SK-N-SH (cell line): ENCODE data around the gene ATG2B. TPM values are rescaled to one million over a fixed set of nuclear protein-coding genes. Genes with fewer than 3 reads are reported as not detected.

Source experiments
- CTCF ChIA-PET: fragments of 300-600, 350-600 bp; formaldehyde crosslinking; extraction: SDS; loops from one replicate; lab custom pipeline; 2021; lab: Yijun Ruan, JAX
- POLR2A ChIA-PET: fragments of 350-600 bp; sonication (Branson Sonifier 250); formaldehyde crosslinking; extraction: SDS; loops from one replicate; lab custom pipeline; 2020; ENCODE audit warnings: antibody characterized with exemption, inconsistent platforms; lab: Yijun Ruan, JAX
- DNase-seq: peaks from one replicate; pipeline ENCODE4 v3.0.0; 2012
- H2AFZ ChIP-seq: fragments of 200-600 bp; sonication (generic); 2 replicates; pipeline ENCODE4 v1.8.1; 2016; ENCODE audit warnings: antibody characterized with exemption, mild to moderate bottlenecking, low read depth
- H3F3A ChIP-seq: fragments of 200-600 bp; sonication (generic); replicated peaks from 2 replicates; pipeline ENCODE3; 2016; ENCODE audit warnings: antibody characterized with exemption, mild to moderate bottlenecking; ENCODE audit not compliant: insufficient read depth
- H3K27ac ChIP-seq, 2 experiments: fragments of 200-500 bp in 1 of 2; fragments of 200-600 bp in 1 of 2; sonication (Bioruptor generic) in 1 of 2; sonication (generic), shearing (Covaris generic) in 1 of 2; 2 replicates each; pipeline versions ENCODE4 v1.5.1 to v1.6.1; 2014 to 2016; ENCODE audit warnings: low read depth in 2 of 2, inconsistent platforms in 1 of 2, low read length in 1 of 2, mild to moderate bottlenecking in 1 of 2, mixed read lengths in 1 of 2
- H3K27me3 ChIP-seq: fragments of 200-600 bp; sonication (generic), shearing (Covaris generic); 2 replicates; pipeline ENCODE4 v1.6.1; 2016; ENCODE audit warnings: mixed run types; ENCODE audit not compliant: insufficient read depth
- H3K36me3 ChIP-seq, 2 experiments: fragments of 200-500 bp in 1 of 2; fragments of 200-600 bp in 1 of 2; sonication (Bioruptor generic) in 1 of 2; sonication (generic) in 1 of 2; replicated peaks in 1 of 2; 2 replicates each; pipeline versions ENCODE3 to v1.5.1; 2014 to 2016; ENCODE audit warnings: low read length in 1 of 2, mild to moderate bottlenecking in 1 of 2; ENCODE audit not compliant: insufficient read depth in 2 of 2, control insufficient read depth in 1 of 2
- H3K4me1 ChIP-seq, 2 experiments: fragments of 200-500 bp in 1 of 2; fragments of 200-600 bp in 1 of 2; sonication (Bioruptor generic) in 1 of 2; sonication (generic), shearing (Covaris generic) in 1 of 2; 2 replicates each; pipeline versions ENCODE4 v1.5.1 to v1.6.1; 2014 to 2016; ENCODE audit warnings: low read depth in 1 of 2, low read length in 1 of 2, mixed run types in 1 of 2; ENCODE audit not compliant: insufficient read depth in 2 of 2, control insufficient read depth in 1 of 2
- H3K4me2 ChIP-seq: fragments of 200-600 bp; sonication (generic), shearing (Covaris generic); 2 replicates; pipeline ENCODE4 v1.6.1; 2017; ENCODE audit warnings: mixed run types
- H3K4me3 ChIP-seq, 2 experiments: fragments of 200-500 bp in 1 of 2; fragments of 200-600 bp in 1 of 2; sonication (Bioruptor generic) in 1 of 2; sonication (generic), shearing (Covaris generic) in 1 of 2; 2 replicates each; pipeline versions ENCODE4 v1.5.1 to v1.8.1; 2014 to 2016; ENCODE audit warnings: low read depth in 2 of 2, inconsistent platforms in 1 of 2, low read length in 1 of 2, mild to moderate bottlenecking in 1 of 2, mixed read lengths in 1 of 2, moderate library complexity in 1 of 2
- H3K79me2 ChIP-seq: fragments of 200-600 bp; sonication (generic); 2 replicates; pipeline ENCODE4 v1.8.1; 2017; ENCODE audit warnings: mild to moderate bottlenecking; ENCODE audit not compliant: insufficient read depth
- H3K9ac ChIP-seq: fragments of 200-600 bp; sonication (generic); 2 replicates; pipeline ENCODE4 v1.6.1; 2017; ENCODE audit warnings: mixed run types
- H3K9me2 ChIP-seq: fragments of 200-600 bp; sonication (generic); 2 replicates; pipeline ENCODE4 v1.6.1; 2017; ENCODE audit warnings: mixed run types
- H3K9me3 ChIP-seq: fragments of 200-600 bp; sonication (generic); 2 replicates; pipeline ENCODE4 v1.6.1; 2017; ENCODE audit warnings: mixed run types, mild to moderate bottlenecking, moderate library complexity
- H4K20me1 ChIP-seq: fragments of 200-600 bp; sonication (generic); 2 replicates; pipeline ENCODE4 v1.6.1; 2017; ENCODE audit warnings: mild to moderate bottlenecking, mixed run types; ENCODE audit not compliant: insufficient read depth
- CHD2 ChIP-seq: fragments of 150-350 bp; IDR thresholded peaks from 2 replicates; pipeline ENCODE4 v1.6.1; 2018; ENCODE audit warnings: low read length; ENCODE audit not compliant: partially characterized antibody
- ELF1 ChIP-seq: IDR thresholded peaks from 2 replicates; pipeline ENCODE4 v1.4.0; 2012
- EZH2phosphoT487 ChIP-seq: fragments of 200-600 bp; sonication (generic); IDR thresholded peaks from 2 replicates; pipeline ENCODE4 v1.6.1; 2017; ENCODE audit warnings: low read depth, mixed run types, mild to moderate bottlenecking, antibody characterized with exemption, moderate library complexity, borderline replicate concordance
- FOSL2 ChIP-seq: IDR thresholded peaks from 2 replicates; pipeline ENCODE4 v1.4.0; 2012; ENCODE audit warnings: low read depth, mild to moderate bottlenecking, moderate library complexity, borderline replicate concordance
- FOXJ3 ChIP-seq: sonication (generic); formaldehyde crosslinking; IDR thresholded peaks from 2 replicates; pipeline ENCODE4 v1.5.1; 2020; ENCODE audit warnings: mild to moderate bottlenecking, missing genetic modification reagents
- FOXM1 ChIP-seq: IDR thresholded peaks from 2 replicates; pipeline ENCODE4 v1.4.0; 2012; ENCODE audit warnings: low read depth, mild to moderate bottlenecking
- GABPA ChIP-seq: IDR thresholded peaks from 2 replicates; pipeline ENCODE4 v1.4.0; 2012; ENCODE audit warnings: low read depth, mild to moderate bottlenecking
- JUND ChIP-seq: IDR thresholded peaks from 2 replicates; pipeline ENCODE4 v1.4.0; 2012
- MEF2A ChIP-seq: IDR thresholded peaks from 2 replicates; pipeline ENCODE4 v1.4.0; 2012; ENCODE audit warnings: low read depth, borderline replicate concordance
- MXI1 ChIP-seq: IDR thresholded peaks from 2 replicates; pipeline ENCODE4 v1.6.1; 2012; ENCODE audit warnings: mild to moderate bottlenecking, low read depth, low read length, improper control_type of control experiment
- RAD21 ChIP-seq: IDR thresholded peaks from 2 replicates; pipeline ENCODE4 v1.6.1; 2012; ENCODE audit warnings: mild to moderate bottlenecking, low read length
- SIN3A ChIP-seq: IDR thresholded peaks from 2 replicates; pipeline ENCODE4 v1.6.1; 2012; ENCODE audit warnings: low read depth, mild to moderate bottlenecking, low read length, moderate library complexity, borderline replicate concordance
- TAF1 ChIP-seq: IDR thresholded peaks from 2 replicates; pipeline ENCODE4 v1.6.1; 2012; ENCODE audit warnings: low read depth, mild to moderate bottlenecking, low read length, moderate library complexity, borderline replicate concordance
- TEAD4 ChIP-seq: IDR thresholded peaks from 2 replicates; pipeline ENCODE4 v1.4.0; 2012; ENCODE audit warnings: mild to moderate bottlenecking, borderline replicate concordance; ENCODE audit not compliant: insufficient read depth
- WGBS: methylation state at CpG from one replicate; pipeline ENCODE4 v1.1.6; 2017; ENCODE audit warnings: low lambda C conversion rate; 5-methylcytosine and 5-hydroxymethylcytosine counted together
- polyA plus RNA-seq, 3 experiments: library from polyadenylated mRNA; depleted of rRNA; stranded (reverse); fragments of >200 nt; gene quantifications; 2 replicates each; pipeline ENCODE4 v1.2.3, GENCODE V29; 2012
- TF ChIP-seq, protein P1 (sequence below): fragments of 200-600 bp; sonication (generic); IDR thresholded peaks from 2 replicates; pipeline ENCODE4 v1.6.1; 2017; ENCODE audit warnings: antibody characterized with exemption, mild to moderate bottlenecking, moderate library complexity
- TF ChIP-seq, protein P2 (sequence below): IDR thresholded peaks from 2 replicates; pipeline ENCODE4 v1.4.0; 2012; ENCODE audit warnings: low read depth, borderline replicate concordance
- TF ChIP-seq, protein P3 (sequence below): IDR thresholded peaks from 2 replicates; pipeline ENCODE4 v1.4.0; 2012; ENCODE audit warnings: low read depth
- TF ChIP-seq, protein P4 (sequence below): fragments of 150-350 bp; IDR thresholded peaks from 2 replicates; pipeline ENCODE4 v1.6.1; 2017; ENCODE audit warnings: antibody characterized with exemption, low read length, low read depth, borderline replicate concordance
- TF ChIP-seq, protein P5 (sequence below): IDR thresholded peaks from 2 replicates; pipeline ENCODE4; 2012
- TF ChIP-seq, protein P6 (sequence below): fragments of 150-350 bp; IDR thresholded peaks from 2 replicates; pipeline ENCODE4 v1.6.1; 2016; ENCODE audit warnings: mild to moderate bottlenecking, low read depth, low read length

ATG2B gene
- polyA plus RNA-seq, 1 of the 3 experiments (the other 2 are of a cell fraction): 5.8 TPM

DNA sequence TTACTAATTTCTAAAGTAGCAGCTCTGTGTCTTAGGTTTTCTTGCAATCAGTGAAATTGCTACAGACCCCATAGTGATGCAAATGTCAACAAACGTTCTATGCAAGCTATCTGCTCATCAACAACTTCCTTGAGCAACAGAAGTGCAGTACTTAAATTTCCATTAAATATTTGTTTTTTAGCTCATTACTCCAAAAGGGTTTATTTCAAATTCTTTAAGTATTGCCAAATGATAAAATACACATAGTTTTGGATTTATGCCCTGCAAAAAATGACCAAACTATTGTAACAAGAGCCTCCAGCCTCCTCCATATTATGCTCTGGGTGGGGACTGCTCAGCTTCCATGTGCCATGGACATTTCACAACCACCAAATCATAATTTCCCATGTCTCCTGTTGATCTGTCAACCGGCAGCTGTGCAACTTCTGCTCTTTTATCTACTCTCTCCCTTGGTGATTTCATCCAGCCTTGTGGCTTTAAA is 102.8 kb downstream of the ATG2B start:
- Histone ChIP-seq H3K36me3 (peaks cover 0 to 41% of the 10 kb centered on the region in 2 experiments), H3K79me2 (peaks cover 72% of the 10 kb centered on the region), H4K20me1 (no peaks in the 10 kb centered on the region), H3K9me2 (no peaks in the 10 kb centered on the region), H3F3A (peaks cover 19% of the 10 kb centered on the region), H3K27me3 (no peaks in the 10 kb centered on the region), H3K4me2 (no peak overlapping the region), H3K4me3 (no peak overlapping the region), H3K9me3 (peaks cover 10% of the 10 kb centered on the region; the same call in 1 of the 2 replicates), H3K9ac (no peak overlapping the region), H3K27ac (no peak overlapping the region), H3K4me1 (peaks cover 5 to 9% of the 10 kb centered on the region in 2 experiments), H2AFZ (no peak overlapping the region)
- 43% methylated on average over 2 of the region's 2 CpGs for WGBS
- no peak for DNase-seq
- ChIA-PET CTCF (interaction anchor here (3.0 to 3.3 kb wide), 2 partner anchors 13 to 160 kb away, joined by 21 to 27 read pairs; no protein-coding TSS in a partner anchor), POLR2A (no interaction called here)
- TF ChIP-seq FOXJ3 (CRISPR knock-in tag) (no peak), SIN3A (no peak), MXI1 (no peak), MEF2A (no peak), ELF1 (no peak), RAD21 (no peak), EZH2phosphoT487 (no peak)
- TF ChIP-seq, protein P1, sequence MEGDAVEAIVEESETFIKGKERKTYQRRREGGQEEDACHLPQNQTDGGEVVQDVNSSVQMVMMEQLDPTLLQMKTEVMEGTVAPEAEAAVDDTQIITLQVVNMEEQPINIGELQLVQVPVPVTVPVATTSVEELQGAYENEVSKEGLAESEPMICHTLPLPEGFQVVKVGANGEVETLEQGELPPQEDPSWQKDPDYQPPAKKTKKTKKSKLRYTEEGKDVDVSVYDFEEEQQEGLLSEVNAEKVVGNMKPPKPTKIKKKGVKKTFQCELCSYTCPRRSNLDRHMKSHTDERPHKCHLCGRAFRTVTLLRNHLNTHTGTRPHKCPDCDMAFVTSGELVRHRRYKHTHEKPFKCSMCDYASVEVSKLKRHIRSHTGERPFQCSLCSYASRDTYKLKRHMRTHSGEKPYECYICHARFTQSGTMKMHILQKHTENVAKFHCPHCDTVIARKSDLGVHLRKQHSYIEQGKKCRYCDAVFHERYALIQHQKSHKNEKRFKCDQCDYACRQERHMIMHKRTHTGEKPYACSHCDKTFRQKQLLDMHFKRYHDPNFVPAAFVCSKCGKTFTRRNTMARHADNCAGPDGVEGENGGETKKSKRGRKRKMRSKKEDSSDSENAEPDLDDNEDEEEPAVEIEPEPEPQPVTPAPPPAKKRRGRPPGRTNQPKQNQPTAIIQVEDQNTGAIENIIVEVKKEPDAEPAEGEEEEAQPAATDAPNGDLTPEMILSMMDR: no peak

DNA sequence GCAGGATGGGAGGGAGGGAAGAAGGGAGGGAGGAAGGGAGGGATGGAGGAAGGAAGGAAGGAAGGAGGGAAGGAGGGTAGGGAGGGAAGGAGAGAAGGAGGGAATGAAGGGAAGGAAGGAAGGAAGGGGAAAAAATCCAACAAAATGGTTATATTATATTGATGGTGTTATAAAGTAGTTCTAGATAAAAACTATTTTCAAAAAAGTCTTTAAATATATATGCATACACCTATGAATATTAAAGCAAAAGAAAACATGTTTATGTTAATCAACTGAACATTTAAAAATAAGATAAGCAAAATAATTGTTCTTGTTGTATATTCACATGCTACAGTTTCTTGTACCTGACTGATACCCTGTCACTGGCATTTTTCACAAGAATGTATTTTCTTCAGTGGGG is 105.2 kb downstream of the ATG2B start:
- no peaks in the 10 kb centered on the region for H3K27me3 ChIP-seq
- H3K4me1 ChIP-seq: peaks cover 8 to 20% of the 10 kb centered on the region in 2 experiments
- no peaks in the 10 kb centered on the region for H4K20me1 ChIP-seq
- H3K9ac ChIP-seq: no peak overlapping the region
- peaks cover 0 to 19% of the 10 kb centered on the region in 2 experiments for H3K36me3 ChIP-seq
- DNase-seq: no peak
- peaks cover 59% of the 10 kb centered on the region for H3K79me2 ChIP-seq
- H3K9me3 ChIP-seq: peaks cover 10% of the 10 kb centered on the region; the same call in 1 of the 2 replicates
- no peaks in the 10 kb centered on the region for H3K9me2 ChIP-seq
- POLR2A ChIA-PET: no interaction called here
- no peak overlapping the region for H3K27ac ChIP-seq
- no peak overlapping the region for H3K4me2 ChIP-seq
- H3F3A ChIP-seq: peaks cover 31% of the 10 kb centered on the region
- no peak overlapping the region for H2AFZ ChIP-seq
- CTCF ChIA-PET: interaction anchor here (0.6 to 1.4 kb wide), 2 partner anchors 26 to 53 kb away, joined by 3 read pairs; no protein-coding TSS in a partner anchor
- no peak overlapping the region for H3K4me3 ChIP-seq
- TF ChIP-seq MEF2A (no peak), FOSL2 (no peak), EZH2phosphoT487 (no peak), TAF1 (no peak), RAD21 (no peak), TEAD4 (no peak), CHD2 (no peak), JUND (no peak), FOXM1 (no peak), FOXJ3 (CRISPR knock-in tag) (no peak), GABPA (no peak)
- TF ChIP-seq, protein P2, sequence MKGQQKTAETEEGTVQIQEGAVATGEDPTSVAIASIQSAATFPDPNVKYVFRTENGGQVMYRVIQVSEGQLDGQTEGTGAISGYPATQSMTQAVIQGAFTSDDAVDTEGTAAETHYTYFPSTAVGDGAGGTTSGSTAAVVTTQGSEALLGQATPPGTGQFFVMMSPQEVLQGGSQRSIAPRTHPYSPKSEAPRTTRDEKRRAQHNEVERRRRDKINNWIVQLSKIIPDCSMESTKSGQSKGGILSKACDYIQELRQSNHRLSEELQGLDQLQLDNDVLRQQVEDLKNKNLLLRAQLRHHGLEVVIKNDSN: no peak
- TF ChIP-seq, protein P3, sequence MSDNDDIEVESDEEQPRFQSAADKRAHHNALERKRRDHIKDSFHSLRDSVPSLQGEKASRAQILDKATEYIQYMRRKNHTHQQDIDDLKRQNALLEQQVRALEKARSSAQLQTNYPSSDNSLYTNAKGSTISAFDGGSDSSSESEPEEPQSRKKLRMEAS: no peak
- TF ChIP-seq, protein P4, sequence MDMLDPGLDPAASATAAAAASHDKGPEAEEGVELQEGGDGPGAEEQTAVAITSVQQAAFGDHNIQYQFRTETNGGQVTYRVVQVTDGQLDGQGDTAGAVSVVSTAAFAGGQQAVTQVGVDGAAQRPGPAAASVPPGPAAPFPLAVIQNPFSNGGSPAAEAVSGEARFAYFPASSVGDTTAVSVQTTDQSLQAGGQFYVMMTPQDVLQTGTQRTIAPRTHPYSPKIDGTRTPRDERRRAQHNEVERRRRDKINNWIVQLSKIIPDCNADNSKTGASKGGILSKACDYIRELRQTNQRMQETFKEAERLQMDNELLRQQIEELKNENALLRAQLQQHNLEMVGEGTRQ: no peak
- TF ChIP-seq, protein P5, sequence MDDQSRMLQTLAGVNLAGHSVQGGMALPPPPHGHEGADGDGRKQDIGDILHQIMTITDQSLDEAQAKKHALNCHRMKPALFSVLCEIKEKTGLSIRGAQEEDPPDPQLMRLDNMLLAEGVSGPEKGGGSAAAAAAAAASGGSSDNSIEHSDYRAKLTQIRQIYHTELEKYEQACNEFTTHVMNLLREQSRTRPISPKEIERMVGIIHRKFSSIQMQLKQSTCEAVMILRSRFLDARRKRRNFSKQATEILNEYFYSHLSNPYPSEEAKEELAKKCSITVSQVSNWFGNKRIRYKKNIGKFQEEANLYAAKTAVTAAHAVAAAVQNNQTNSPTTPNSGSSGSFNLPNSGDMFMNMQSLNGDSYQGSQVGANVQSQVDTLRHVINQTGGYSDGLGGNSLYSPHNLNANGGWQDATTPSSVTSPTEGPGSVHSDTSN: no peak
- TF ChIP-seq, protein P6, sequence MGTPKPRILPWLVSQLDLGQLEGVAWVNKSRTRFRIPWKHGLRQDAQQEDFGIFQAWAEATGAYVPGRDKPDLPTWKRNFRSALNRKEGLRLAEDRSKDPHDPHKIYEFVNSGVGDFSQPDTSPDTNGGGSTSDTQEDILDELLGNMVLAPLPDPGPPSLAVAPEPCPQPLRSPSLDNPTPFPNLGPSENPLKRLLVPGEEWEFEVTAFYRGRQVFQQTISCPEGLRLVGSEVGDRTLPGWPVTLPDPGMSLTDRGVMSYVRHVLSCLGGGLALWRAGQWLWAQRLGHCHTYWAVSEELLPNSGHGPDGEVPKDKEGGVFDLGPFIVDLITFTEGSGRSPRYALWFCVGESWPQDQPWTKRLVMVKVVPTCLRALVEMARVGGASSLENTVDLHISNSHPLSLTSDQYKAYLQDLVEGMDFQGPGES: no peak
